ENCODE data around the gene MAD2L1.

GRCh38 chr4:120079839-120080520, 13.3 kb upstream of the MAD2L1 start:
- TF ChIP-seq EZH2 (optimal IDR thresholded peaks at IDR 0.05; ENCODE audit: low read depth, low read length) = no peak
- TF ChIP-seq, protein P1, sequence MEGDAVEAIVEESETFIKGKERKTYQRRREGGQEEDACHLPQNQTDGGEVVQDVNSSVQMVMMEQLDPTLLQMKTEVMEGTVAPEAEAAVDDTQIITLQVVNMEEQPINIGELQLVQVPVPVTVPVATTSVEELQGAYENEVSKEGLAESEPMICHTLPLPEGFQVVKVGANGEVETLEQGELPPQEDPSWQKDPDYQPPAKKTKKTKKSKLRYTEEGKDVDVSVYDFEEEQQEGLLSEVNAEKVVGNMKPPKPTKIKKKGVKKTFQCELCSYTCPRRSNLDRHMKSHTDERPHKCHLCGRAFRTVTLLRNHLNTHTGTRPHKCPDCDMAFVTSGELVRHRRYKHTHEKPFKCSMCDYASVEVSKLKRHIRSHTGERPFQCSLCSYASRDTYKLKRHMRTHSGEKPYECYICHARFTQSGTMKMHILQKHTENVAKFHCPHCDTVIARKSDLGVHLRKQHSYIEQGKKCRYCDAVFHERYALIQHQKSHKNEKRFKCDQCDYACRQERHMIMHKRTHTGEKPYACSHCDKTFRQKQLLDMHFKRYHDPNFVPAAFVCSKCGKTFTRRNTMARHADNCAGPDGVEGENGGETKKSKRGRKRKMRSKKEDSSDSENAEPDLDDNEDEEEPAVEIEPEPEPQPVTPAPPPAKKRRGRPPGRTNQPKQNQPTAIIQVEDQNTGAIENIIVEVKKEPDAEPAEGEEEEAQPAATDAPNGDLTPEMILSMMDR (IDR thresholded peaks at IDR 0.05; ENCODE audit: low read length) = no peak
- TF ChIP-seq EZH2phosphoT487 (IDR thresholded peaks at IDR 0.05; ENCODE audit: low read length) = no peak

Data from MM.1S (cell line).